ENCODE measurements around the gene KLHL26. TPM values are rescaled to one million over a fixed set of nuclear protein-coding genes. Genes with fewer than 3 reads are reported as not detected.

The KLHL26 gene, protein sequence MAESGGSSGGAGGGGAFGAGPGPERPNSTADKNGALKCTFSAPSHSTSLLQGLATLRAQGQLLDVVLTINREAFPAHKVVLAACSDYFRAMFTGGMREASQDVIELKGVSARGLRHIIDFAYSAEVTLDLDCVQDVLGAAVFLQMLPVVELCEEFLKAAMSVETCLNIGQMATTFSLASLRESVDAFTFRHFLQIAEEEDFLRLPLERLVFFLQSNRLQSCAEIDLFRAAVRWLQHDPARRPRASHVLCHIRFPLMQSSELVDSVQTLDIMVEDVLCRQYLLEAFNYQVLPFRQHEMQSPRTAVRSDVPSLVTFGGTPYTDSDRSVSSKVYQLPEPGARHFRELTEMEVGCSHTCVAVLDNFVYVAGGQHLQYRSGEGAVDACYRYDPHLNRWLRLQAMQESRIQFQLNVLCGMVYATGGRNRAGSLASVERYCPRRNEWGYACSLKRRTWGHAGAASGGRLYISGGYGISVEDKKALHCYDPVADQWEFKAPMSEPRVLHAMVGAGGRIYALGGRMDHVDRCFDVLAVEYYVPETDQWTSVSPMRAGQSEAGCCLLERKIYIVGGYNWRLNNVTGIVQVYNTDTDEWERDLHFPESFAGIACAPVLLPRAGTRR
- total RNA-seq, result 2.9 and 4.0 TPM in 2 replicates

DNA sequence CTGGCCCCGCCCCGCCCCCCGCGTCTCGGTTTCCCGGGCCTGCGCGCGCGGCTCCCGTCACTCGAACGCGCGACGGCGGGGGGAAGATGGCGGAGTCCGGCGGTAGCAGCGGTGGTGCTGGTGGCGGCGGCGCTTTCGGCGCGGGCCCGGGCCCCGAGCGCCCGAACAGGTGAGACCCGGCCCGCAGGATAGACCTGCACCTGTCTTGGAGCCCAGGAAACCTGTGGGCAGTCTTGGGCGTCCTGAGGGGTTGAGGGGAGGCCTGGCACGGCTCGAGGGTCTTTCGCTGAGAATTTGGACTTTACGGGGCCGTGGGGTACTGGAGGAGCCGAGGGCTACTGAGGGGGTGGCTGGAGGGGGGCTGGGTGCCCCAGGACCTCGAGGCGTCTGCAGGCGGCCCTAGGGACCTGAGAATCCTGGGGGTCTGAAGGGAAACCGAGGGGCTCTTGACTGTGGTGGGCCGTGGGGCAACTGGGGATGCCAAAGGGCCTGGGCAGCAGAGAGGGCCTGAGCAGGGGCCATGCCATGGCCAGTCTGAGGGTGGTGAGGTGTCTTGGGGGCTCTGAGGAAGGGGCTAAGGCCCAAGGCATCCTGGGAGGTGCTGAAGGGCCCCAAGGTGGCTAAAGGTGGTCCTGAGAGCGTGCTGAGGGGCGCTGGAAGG, at the start of gene KLHL26:
Gene KLHL26 (plus strand): TSS at position 60 of the 661 bp plus-strand sequence. CDS start 27 bp downstream, at position 87.

GRCh38 chr19:18588611-18589379, 48.0 kb upstream of the KLHL26 start, which contains the start of gene REX1BD:
Gene REX1BD (plus strand): TSS chr19:18588798. CDS start chr19:18588802, 4 bp downstream.

GRCh38 chr19:18606281-18607225, 30.3 kb upstream of the KLHL26 start, which contains the start of gene CRLF1:
Gene CRLF1 (minus strand): TSS chr19:18606799. CDS start chr19:18606656, 143 bp downstream.

DNA sequence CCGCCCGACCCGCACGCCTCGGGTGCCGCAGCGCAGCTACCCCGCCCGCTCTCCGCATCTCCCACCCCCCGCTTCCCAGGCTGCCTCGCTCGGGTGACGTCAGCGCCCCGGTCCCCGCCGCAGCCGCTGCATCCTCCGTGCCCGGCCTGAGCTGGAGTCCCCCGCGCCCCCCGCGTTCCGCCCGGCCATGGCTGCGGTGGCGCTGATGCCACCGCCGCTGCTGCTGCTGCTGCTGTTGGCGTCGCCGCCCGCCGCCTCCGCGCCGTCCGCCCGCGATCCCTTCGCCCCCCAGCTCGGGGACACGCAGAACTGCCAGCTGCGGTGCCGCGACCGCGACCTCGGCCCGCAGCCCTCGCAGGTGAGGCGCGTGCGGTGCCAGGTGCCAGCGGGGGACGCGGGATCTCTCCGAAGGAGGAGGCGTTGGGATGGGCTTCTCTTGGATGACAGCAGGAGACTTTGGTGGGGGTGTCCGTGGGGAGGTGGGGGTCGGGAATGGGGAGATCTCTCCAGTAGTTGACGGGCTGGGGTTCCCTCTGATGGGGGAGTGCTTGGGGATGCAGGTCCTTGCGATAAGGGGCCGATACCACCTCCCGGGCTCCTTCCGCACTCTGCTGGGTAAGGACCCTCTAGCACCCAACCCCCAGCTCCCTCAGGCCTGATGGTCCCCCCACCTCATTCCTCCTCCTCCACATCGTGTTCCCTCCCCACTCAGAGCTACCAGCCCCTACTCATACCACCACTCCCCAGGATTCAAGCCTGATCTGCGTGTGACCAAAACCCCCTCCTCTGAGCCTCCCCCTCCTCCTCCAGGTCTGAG, 23.8 kb upstream of the KLHL26 start, which contains the start of gene TMEM59L:
Gene TMEM59L (plus strand): TSS at position 99 of the 817 bp plus-strand sequence. CDS start 89 bp downstream, at position 188.

GRCh38 chr19:18683109-18683957, 46.5 kb downstream of the KLHL26 start, which contains the start of gene CRTC1:
Gene CRTC1 (plus strand): TSS chr19:18683680. CDS start chr19:18683703, 23 bp downstream.

Other genes starting within 250 kb of the KLHL26 start
- gene LRRC25, start 239.4 kb upstream of the KLHL26 start, total RNA-seq, result not detected in 2 replicates
- gene SSBP4, start 217.6 kb upstream of the KLHL26 start, total RNA-seq, result 37.6 and 44.5 TPM in 2 replicates
- gene ISYNA1, start 198.9 kb upstream of the KLHL26 start, total RNA-seq, result 33.9 and 41.7 TPM in 2 replicates
- gene ELL, start 115.0 kb upstream of the KLHL26 start, total RNA-seq, result 9.8 and 10.1 TPM in 2 replicates
- gene FKBP8, start 93.5 kb upstream of the KLHL26 start, total RNA-seq, result 211 and 228 TPM in 2 replicates
- 66.5 and 73.5 TPM in 2 replicates for gene KXD1, start 79.2 kb upstream of the KLHL26 start, total RNA-seq
- gene UBA52, start 65.2 kb upstream of the KLHL26 start, total RNA-seq, result 916 and 1,024 TPM in 2 replicates
- 38.2 and 69.9 TPM in 2 replicates for gene REX1BD, start 48.2 kb upstream of the KLHL26 start, total RNA-seq
- 0.21 and 1.2 TPM in 2 replicates for gene CRLF1, start 30.2 kb upstream of the KLHL26 start, total RNA-seq
- 0.85 TPM in 1 of 2 replicates, not detected in the other for gene TMEM59L, start 24.2 kb upstream of the KLHL26 start, total RNA-seq
- 0.72 and 1.1 TPM in 2 replicates for gene CRTC1, start 46.7 kb downstream of the KLHL26 start, total RNA-seq
- not detected in 2 replicates for gene COMP, start 154.3 kb downstream of the KLHL26 start, total RNA-seq
- gene UPF1, start 194.9 kb downstream of the KLHL26 start, total RNA-seq, result 61.2 and 75.0 TPM in 2 replicates